ENCODE measurements around the gene CD44.

Gene CD44

GRCh38 chr11:35214226-35214770 lies 75.3 kb downstream of the CD44 start:
- peak; percentile 29; the same call in 2 of the 3 replicates for ATAC-seq
- TF ChIP-seq TOX (CRISPR knock-in tag; IDR thresholded peaks at IDR 0.05; ENCODE audit: borderline replicate concordance) (no peak), CSDC2 (CRISPR knock-in tag; IDR thresholded peaks at IDR 0.05) (no peak), BACH2 (CRISPR knock-in tag; IDR thresholded peaks at IDR 0.05; ENCODE audit: borderline replicate concordance) (no peak), GLIS3 (CRISPR knock-in tag; IDR thresholded peaks at IDR 0.05) (no peak), RARB (CRISPR knock-in tag; IDR thresholded peaks at IDR 0.05) (no peak), TCF4 (CRISPR knock-in tag; IDR thresholded peaks at IDR 0.05; ENCODE audit: borderline replicate concordance) (no peak), SNAI2 (CRISPR knock-in tag; IDR thresholded peaks at IDR 0.05) (no peak), OSR1 (CRISPR knock-in tag; IDR thresholded peaks at IDR 0.05) (no peak), ZFP3 (CRISPR knock-in tag; IDR thresholded peaks at IDR 0.05) (no peak), ISL1 (CRISPR knock-in tag; IDR thresholded peaks at IDR 0.05) (no peak), CSRNP3 (CRISPR knock-in tag; IDR thresholded peaks at IDR 0.05) (no peak), ARNTL (CRISPR knock-in tag; IDR thresholded peaks at IDR 0.05; ENCODE audit: borderline replicate concordance, low read depth) (no peak), ZNF70 (CRISPR knock-in tag; IDR thresholded peaks at IDR 0.05) (no peak), ZNF8 (CRISPR knock-in tag; IDR thresholded peaks at IDR 0.05) (no peak), PATZ1 (CRISPR knock-in tag; IDR thresholded peaks at IDR 0.05; ENCODE audit: borderline replicate concordance) (no peak), ZFP30 (CRISPR knock-in tag; IDR thresholded peaks at IDR 0.05) (no peak)

GRCh38 chr11:35214792-35215193 lies 75.8 kb downstream of the CD44 start:
- ATAC-seq: peak; percentile 71
- TF ChIP-seq ARNTL (CRISPR knock-in tag; IDR thresholded peaks at IDR 0.05; ENCODE audit: borderline replicate concordance, low read depth) (no peak), ZC3H10 (CRISPR knock-in tag; IDR thresholded peaks at IDR 0.05) (no peak), ZFP30 (CRISPR knock-in tag; IDR thresholded peaks at IDR 0.05) (no peak), TOX (CRISPR knock-in tag; IDR thresholded peaks at IDR 0.05; ENCODE audit: borderline replicate concordance) (no peak), PATZ1 (CRISPR knock-in tag; IDR thresholded peaks at IDR 0.05; ENCODE audit: borderline replicate concordance) (peak; percentile 95; the same call in 1 of the 2 replicates)

GRCh38 chr11:35215945-35216344 lies 77.0 kb downstream of the CD44 start:
- no peak for TF ChIP-seq CSDC2 (CRISPR knock-in tag; IDR thresholded peaks at IDR 0.05)
- TF ChIP-seq ZC3H10 (CRISPR knock-in tag; IDR thresholded peaks at IDR 0.05): no peak
- TF ChIP-seq ARNTL (CRISPR knock-in tag; IDR thresholded peaks at IDR 0.05; ENCODE audit: borderline replicate concordance, low read depth): no peak
- TF ChIP-seq TOX (CRISPR knock-in tag; IDR thresholded peaks at IDR 0.05; ENCODE audit: borderline replicate concordance): no peak
- ATAC-seq: no peak

- ATAC-seq: no peak
- no peak for TF ChIP-seq OSR1 (CRISPR knock-in tag; IDR thresholded peaks at IDR 0.05)
Observed at GRCh38 chr11:35216962-35217678, 78.1 kb downstream of the CD44 start.

GRCh38 chr11:35218956-35219355 lies 80.0 kb downstream of the CD44 start:
- TF ChIP-seq ZFP30 (CRISPR knock-in tag; IDR thresholded peaks at IDR 0.05): no peak
- no peak for ATAC-seq

GRCh38 chr11:35223371-35223796 lies 84.4 kb downstream of the CD44 start:
- ATAC-seq: peak; percentile 96
- TF ChIP-seq OSR1 (CRISPR knock-in tag; IDR thresholded peaks at IDR 0.05): no peak
- TF ChIP-seq ZC3H10 (CRISPR knock-in tag; IDR thresholded peaks at IDR 0.05): no peak
- peak; percentile 63 for TF ChIP-seq TSHZ2 (CRISPR knock-in tag; IDR thresholded peaks at IDR 0.05)
- peak; percentile 94 for TF ChIP-seq TCF4 (CRISPR knock-in tag; IDR thresholded peaks at IDR 0.05; ENCODE audit: borderline replicate concordance)
- no peak for TF ChIP-seq ARNTL (CRISPR knock-in tag; IDR thresholded peaks at IDR 0.05; ENCODE audit: borderline replicate concordance, low read depth)
- TF ChIP-seq ZNF8 (CRISPR knock-in tag; IDR thresholded peaks at IDR 0.05): 0 out of 2 replicates have a peak, but pooled peaks have one; percentile 28
- TF ChIP-seq ZFP3 (CRISPR knock-in tag; IDR thresholded peaks at IDR 0.05): no peak
- TF ChIP-seq CSRNP3 (CRISPR knock-in tag; IDR thresholded peaks at IDR 0.05): no peak
